Skeletal muscle satellite cell (primary cell): ENCODE measurements around the gene RNF207.

ENCODE experiments used
- H3K27me3 ChIP-seq: 2 replicates; pipeline ENCODE4 v1.7.0; 2013; ENCODE audit warnings: low read length; ENCODE audit not compliant: control insufficient read depth, insufficient read depth
- H3K36me3 ChIP-seq: 2 replicates; pipeline ENCODE4 v1.7.0; 2013; ENCODE audit warnings: mild to moderate bottlenecking, control low read depth, low read length; ENCODE audit not compliant: insufficient read depth
- H3K4me1 ChIP-seq: 2 replicates; pipeline ENCODE4 v1.7.0; 2013; ENCODE audit warnings: low read length; ENCODE audit not compliant: control insufficient read depth, insufficient read depth
- H3K4me2 ChIP-seq: 2 replicates; pipeline ENCODE4 v1.7.0; 2013; ENCODE audit warnings: mild to moderate bottlenecking, low read length
- H3K4me3 ChIP-seq: 2 replicates; pipeline ENCODE4 v1.7.0; 2013; ENCODE audit warnings: low read length
- H3K9ac ChIP-seq: 2 replicates; pipeline ENCODE4 v1.7.0; 2013; ENCODE audit warnings: mild to moderate bottlenecking, low read depth, low read length, moderate library complexity
- H3K9me3 ChIP-seq: replicated peaks from 2 replicates; pipeline ENCODE4 v1.7.0; 2013; ENCODE audit warnings: mild to moderate bottlenecking, control low read depth, low read length

RNF207 gene

GRCh38 chr1:6176779-6177178 lies 29.1 kb upstream of the RNF207 start:
- H3K4me1 ChIP-seq: peaks cover 6% of the 10 kb centered on the region
- no peaks in the 10 kb centered on the region for H3K36me3 ChIP-seq
- H3K4me3 ChIP-seq: no peak overlapping the region
- no peak overlapping the region for H3K4me2 ChIP-seq
- H3K9ac ChIP-seq: no peak overlapping the region
- H3K9me3 ChIP-seq: no peaks in the 10 kb centered on the region
- H3K27me3 ChIP-seq: peaks cover 50% of the 10 kb centered on the region

DNA sequence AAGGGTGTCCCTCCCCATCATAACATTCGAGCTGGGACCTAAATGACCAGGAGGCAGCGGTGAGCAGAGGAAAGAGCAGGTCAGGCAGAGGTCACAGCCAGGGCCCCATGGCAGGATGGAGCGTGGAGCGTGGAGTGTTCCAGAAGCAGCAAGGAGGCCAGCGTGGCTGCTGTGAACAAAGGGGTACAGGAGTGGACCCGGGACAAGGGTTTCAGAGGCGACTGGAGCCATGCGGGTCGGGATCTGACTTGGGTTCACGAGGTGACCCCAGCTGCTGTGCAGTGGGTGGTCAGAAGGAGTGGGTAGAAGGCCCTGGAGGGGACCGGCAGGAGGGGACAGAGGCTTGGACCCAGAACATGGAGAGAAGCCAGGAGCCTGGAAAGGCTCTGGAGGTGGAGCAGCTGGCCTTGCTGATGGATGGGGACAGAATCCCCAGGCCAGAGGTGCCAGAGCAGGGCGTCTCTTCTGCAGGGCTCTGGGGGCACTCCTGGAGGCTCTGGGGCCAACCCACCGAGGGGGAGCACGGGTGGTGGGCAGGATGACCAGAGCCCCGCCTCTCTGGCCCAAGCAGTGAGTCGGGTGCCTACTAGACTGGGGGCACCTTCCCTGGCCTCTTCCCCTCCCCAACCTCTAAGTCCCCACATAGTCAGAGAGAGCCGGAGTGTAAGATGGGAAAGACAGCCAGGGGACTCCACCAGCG lies 28.1 kb upstream of the RNF207 start:
- Histone ChIP-seq H3K4me3 (no peak overlapping the region), H3K4me1 (peaks cover 6% of the 10 kb centered on the region), H3K36me3 (no peaks in the 10 kb centered on the region), H3K27me3 (peaks cover 50% of the 10 kb centered on the region), H3K4me2 (no peak overlapping the region), H3K9ac (no peak overlapping the region), H3K9me3 (no peaks in the 10 kb centered on the region)

DNA sequence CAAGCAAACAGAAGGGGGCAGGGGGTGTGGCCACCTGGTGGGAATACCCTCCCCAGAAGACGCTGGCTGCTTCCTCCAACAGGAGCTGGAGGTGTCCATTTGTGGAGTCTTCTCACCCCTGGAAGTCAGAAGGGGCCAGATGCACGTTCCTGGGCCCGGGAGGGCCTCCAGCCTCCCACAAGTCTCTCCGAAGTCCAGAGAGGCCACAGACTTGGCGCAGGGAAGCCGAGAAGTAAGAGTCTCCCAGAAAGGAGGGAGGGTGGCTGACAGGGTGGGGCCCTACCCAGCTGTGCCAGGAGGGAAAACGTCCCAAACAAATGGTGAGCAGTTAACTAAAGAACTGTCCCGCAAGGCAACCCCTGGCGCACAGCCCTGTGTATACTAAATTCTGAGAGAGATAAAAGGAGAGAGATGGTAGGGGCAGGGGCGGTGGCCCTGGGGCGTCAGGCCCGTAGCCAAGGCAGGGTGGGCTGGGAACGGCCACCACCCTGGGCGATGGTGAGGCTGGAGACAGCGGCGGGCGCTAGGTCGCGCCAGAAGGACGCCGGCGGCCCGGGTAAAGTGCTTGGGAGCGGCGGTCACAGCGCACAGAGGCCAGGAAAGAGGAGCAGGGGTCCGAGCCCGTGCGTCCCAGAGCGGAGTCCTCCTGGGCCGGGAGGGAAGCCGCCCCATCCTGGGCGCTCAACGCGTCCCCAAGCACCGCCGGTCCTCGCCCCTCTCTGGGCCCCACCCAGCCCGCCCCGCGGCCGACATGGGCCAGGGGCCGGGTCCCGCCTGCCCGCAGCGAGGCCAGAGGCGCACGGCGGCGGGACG lies 27.0 kb upstream of the RNF207 start:
- H3K36me3 ChIP-seq: no peaks in the 10 kb centered on the region
- H3K4me1 ChIP-seq: peaks cover 6% of the 10 kb centered on the region
- peaks cover 50% of the 10 kb centered on the region for H3K27me3 ChIP-seq
- peak overlapping the region; percentile 48 for H3K4me2 ChIP-seq
- H3K9ac ChIP-seq: no peak overlapping the region
- H3K9me3 ChIP-seq: no peaks in the 10 kb centered on the region
- H3K4me3 ChIP-seq: no peak overlapping the region

GRCh38 chr1:6179564-6180175 lies 26.2 kb upstream of the RNF207 start:
- H3K4me3 ChIP-seq: no peak overlapping the region
- no peak overlapping the region for H3K9ac ChIP-seq

GRCh38 chr1:6180268-6180706 lies 25.6 kb upstream of the RNF207 start, which contains the start of gene CHD5:
TSS of gene CHD5 (minus strand) at chr1:6180321. CDS start at chr1:6180023, 298 bp downstream.
- H3K4me3 ChIP-seq: no peak within 1 kb of the TSS

More at GRCh38 chr1:6179564-6180175, 26.2 kb upstream of the RNF207 start:
- Histone ChIP-seq H3K4me2 (peak overlapping the region; percentile 48), H3K9me3 (no peaks in the 10 kb centered on the region), H3K36me3 (peaks cover 6% of the 10 kb centered on the region), H3K4me1 (peaks cover 6% of the 10 kb centered on the region), H3K27me3 (peaks cover 46% of the 10 kb centered on the region)

GRCh38 chr1:6180707-6181311 lies 25.1 kb upstream of the RNF207 start:
- no peak overlapping the region for H3K9ac ChIP-seq
- H3K9me3 ChIP-seq: no peaks in the 10 kb centered on the region
- no peak overlapping the region for H3K4me2 ChIP-seq
- H3K36me3 ChIP-seq: peaks cover 15% of the 10 kb centered on the region
- peaks cover 42% of the 10 kb centered on the region for H3K27me3 ChIP-seq
- no peak overlapping the region for H3K4me3 ChIP-seq
- peaks cover 6% of the 10 kb centered on the region for H3K4me1 ChIP-seq

More at GRCh38 chr1:6180268-6180706, 25.6 kb upstream of the RNF207 start, which contains the start of gene CHD5:
- H3K9ac ChIP-seq: no peak within 1 kb of the TSS
- peaks cover 46% of the 10 kb centered on the region for H3K27me3 ChIP-seq
- no peaks in the 10 kb centered on the region for H3K9me3 ChIP-seq
- peaks cover 11% of the 10 kb centered on the region for H3K36me3 ChIP-seq
- peaks cover 6% of the 10 kb centered on the region for H3K4me1 ChIP-seq
- H3K4me2 ChIP-seq: peak within 1 kb of the TSS; percentile 48

DNA sequence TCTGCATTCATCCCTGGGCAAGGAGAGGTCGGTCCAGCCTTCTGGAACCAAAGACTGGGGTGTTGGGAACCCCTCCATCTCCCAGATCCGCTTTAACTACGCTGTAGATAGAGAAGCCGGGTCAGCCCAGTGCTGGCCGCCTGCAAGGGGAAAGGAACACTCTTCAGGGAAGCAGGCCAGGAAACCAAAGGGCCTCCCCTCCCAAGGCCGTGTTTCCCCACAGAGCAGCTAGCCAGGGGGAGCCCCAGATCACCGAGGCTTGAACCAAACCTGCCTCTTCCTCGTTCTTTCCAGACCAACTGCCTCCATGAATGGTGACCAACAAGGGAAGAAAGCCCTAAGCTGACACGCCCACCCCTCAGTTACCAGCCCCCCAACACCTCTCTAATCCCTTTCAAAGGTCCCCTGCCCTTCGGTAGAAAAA lies 24.6 kb upstream of the RNF207 start:
- Histone ChIP-seq H3K4me3 (no peak overlapping the region), H3K4me2 (no peak overlapping the region)

DNA sequence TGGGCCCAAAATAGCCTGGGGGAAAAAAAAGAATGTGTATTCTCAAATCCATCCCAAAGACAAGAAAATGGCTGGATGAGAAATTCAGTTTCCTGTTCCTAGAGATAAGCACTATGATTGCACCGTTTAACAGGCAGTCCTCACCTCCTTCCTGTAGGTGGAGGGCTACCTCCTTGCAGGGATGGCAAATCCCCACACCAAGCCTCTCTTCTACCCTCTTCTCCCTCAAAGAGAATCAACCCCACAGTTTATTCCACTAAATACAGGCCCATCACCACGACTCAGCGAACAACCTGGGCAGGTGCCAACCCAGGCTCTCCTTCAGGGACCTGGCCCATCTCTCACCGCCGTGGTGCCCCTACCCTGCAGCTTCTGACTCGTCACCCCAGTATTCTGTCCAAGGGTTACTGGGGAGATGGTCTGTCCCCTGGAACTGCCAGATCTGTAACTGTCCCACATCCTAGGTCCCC lies 22.4 kb upstream of the RNF207 start:
- H3K4me3 ChIP-seq: no peak overlapping the region
- peaks cover 15% of the 10 kb centered on the region for H3K27me3 ChIP-seq
- no peak overlapping the region for H3K4me2 ChIP-seq
- peaks cover 15% of the 10 kb centered on the region for H3K36me3 ChIP-seq
- no peak overlapping the region for H3K9ac ChIP-seq
- H3K4me1 ChIP-seq: peaks cover 6% of the 10 kb centered on the region
- H3K9me3 ChIP-seq: no peaks in the 10 kb centered on the region

More for the DNA sequence above, 24.6 kb upstream of the RNF207 start:
- Histone ChIP-seq H3K9me3 (no peaks in the 10 kb centered on the region), H3K36me3 (peaks cover 15% of the 10 kb centered on the region), H3K27me3 (peaks cover 37% of the 10 kb centered on the region), H3K4me1 (peaks cover 6% of the 10 kb centered on the region), H3K9ac (no peak overlapping the region)

DNA sequence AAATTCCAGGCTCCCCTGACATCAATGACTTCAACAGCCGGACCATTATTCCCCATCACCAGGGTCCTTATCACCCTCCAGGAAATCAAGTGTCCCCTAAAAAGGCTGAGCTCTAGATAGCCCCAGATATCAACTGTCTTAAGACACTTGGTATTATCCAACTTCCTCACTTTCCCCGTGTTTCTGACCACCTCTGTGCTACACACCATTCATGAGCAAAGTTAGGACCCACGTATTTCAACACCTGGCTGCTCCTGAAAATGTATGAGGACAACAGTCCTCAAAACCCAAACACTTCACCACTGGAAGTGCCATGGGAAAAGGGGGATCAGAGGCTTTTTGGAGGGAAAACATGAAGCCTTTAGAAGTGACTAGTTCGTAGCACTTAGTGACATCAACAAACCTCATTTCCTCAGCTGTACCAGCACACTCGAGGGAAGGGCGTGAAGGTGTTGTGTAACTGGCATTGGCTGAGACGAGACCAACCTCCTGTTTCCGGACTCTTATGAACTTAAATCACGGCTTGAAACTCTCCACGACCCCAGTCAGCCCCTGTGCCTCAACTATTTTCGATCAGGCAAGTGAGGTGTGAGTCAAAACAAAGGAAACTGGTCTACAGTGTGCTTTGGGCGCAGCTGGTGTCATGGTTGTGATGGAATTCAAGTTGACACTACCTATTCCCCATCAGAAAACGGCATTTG lies 21.7 kb upstream of the RNF207 start:
- H3K4me1 ChIP-seq: peaks cover 4% of the 10 kb centered on the region
- no peaks in the 10 kb centered on the region for H3K9me3 ChIP-seq
- peaks cover 8% of the 10 kb centered on the region for H3K27me3 ChIP-seq
- H3K9ac ChIP-seq: no peak overlapping the region
- no peak overlapping the region for H3K4me3 ChIP-seq
- H3K36me3 ChIP-seq: peaks cover 20% of the 10 kb centered on the region
- H3K4me2 ChIP-seq: no peak overlapping the region

- H3K9me3 ChIP-seq: no peaks in the 10 kb centered on the region
- no peak overlapping the region for H3K4me3 ChIP-seq
- peaks cover 26% of the 10 kb centered on the region for H3K36me3 ChIP-seq
- H3K4me1 ChIP-seq: no peaks in the 10 kb centered on the region
- H3K9ac ChIP-seq: no peak overlapping the region
- H3K27me3 ChIP-seq: peaks cover 8% of the 10 kb centered on the region
- H3K4me2 ChIP-seq: no peak overlapping the region
Observed at GRCh38 chr1:6185151-6185550, 20.8 kb upstream of the RNF207 start.
